NCI-H146 (cell line): ENCODE results near the gene SPDYA.
"Not testable (repeated sequence)": the region's sequence is repeated elsewhere in the genome, so short reads cannot be mapped to it uniquely, and the experiment has no call there.

Experiments
- DNase-seq: peaks from one replicate; lab custom pipeline; 2025; lab: John Stamatoyannopoulos, UW

The SPDYA gene

DNA sequence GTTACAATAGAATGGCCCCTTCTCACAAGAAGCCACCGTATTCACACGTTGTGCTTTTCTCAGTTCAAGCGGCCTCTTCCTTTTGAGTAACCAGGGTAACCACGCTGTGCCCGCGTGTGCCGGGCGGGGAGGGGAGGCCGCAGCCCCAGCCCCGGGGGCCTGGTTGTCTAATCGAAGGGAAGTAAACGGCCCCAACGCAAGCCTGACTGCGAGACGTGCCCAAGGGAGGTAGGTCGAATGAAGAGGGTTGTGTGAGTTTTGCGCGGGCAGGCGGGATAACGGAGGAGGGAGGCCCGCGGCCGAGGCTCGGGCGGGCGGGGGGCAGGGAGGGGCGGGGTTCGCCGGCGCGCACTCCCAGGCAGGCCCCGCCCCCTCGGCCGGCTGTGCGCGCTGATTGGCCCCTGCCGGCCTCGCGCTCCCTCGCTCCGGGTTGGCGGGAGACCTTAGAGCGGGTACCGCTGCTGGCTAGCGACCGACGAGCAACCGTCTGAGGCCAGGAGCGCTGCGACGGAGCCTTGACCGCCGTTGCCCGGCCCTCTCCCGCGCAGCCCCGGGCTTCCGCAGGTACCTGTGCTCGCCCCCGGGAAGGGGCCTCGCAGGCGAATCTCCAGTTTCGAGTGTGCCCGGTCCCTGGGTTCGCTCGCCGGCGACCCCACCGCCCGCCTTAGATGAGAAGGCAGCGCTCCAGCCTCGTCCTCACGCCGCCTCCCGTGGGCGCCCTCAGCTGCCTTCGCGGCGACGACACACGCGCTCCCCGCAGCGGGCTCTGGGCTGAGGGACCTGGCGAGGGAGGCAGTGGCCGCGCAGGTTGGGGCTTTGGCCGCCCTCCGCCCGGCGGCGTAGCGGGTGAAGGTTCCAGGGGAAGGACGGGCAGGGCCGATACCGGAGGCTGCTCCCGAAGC lies at the start of gene SPDYA:
SPDYA (plus strand) TSS at position 451 of the 902 bp plus-strand sequence. CDS start 5,181 bp downstream, outside the sequence.
- peak; percentile 75 for DNase-seq

DNA sequence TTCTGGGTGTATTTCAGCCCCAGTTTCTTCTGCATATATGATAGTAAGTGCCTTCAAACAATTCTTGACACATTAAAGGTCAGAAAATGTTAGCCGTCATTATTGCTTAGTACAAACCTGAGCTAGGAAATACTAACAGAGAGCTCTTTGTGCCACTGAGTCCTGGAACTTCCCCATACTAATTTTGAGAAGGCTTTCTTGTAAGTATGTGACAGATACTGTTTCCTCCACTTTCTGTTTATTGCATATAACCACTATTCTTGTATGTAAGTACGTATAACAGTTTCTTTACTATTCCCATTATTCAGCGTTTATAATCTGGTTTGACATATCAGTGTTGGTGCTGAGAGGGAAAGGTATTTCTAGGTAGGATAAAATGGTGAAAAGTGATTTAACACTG lies 49.2 kb upstream of the SPDYA start:
- DNase-seq = no peak

DNA sequence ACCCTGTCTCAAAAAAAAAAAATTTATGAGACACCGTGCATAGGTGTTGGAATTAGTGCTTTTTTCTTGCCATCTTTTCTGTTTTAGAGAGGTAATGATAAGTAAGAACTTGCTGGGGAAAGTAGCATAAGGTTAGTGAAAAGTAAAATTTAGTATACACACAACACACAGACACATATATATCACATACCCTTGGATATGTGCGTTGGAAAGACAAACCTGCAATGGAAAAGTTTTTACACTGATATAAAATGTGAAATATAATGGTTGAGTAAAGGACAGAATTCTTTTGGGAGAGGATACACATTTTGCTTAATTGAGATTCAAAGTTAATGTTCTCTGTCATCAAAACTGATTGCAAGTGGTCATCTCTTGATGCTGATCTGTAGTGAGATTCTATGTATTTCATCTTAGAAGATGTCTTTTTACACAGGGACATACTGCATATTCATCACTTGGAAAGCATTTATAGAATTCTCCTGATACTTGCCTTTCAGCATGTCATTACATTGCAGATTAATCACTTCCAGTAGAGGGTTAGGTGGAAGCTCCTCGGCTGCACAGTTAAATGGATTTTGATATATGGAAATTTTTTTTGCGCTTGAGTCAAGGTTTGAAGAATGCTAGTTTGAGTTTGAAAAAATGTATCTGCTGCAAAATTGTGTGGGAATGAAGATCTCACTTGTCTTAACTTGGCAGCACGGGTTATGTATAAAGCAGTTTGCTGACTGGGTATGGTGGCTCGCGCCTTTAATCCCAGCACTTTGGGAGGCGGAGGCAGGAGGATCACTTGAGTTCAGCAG lies 45.5 kb upstream of the SPDYA start:
- no peak for DNase-seq

DNA sequence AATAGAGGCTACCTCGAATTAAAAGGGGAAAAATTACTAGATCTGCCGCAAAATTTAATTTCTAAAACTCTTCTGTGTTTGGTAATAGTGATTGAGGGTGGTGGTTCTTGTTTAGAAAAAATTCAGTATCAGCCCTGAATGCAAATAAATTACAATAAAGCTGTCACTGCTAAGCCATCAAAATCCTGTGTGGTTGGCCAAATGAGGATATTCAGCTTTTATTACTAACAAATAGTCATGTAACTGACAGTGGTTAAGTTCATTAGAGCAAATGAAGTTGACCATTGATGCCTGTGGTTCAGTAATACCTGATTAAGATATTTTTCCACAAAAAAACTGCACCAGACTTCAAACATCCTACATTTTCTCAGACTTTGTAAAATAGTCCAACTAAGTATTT lies 44.6 kb upstream of the SPDYA start:
- DNase-seq = no peak

DNA sequence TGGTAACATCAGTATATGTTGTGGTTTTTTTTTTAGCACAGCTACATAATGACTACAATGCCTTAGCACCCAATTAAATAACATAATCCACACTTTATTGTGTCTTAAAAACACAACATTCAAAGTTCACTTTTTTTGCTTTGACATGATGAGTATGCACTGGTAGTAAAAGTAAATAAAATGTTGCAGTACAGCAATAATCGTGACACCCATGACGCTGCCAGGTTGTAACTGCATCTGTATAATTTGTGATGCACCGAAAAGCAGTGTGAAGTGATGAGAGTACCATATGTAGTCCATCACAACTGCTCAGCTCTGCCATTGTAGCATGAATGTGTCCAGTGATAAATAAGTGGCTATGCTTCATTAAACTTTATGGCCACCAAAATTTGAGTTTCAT lies 43.3 kb upstream of the SPDYA start:
- no peak for DNase-seq

DNA sequence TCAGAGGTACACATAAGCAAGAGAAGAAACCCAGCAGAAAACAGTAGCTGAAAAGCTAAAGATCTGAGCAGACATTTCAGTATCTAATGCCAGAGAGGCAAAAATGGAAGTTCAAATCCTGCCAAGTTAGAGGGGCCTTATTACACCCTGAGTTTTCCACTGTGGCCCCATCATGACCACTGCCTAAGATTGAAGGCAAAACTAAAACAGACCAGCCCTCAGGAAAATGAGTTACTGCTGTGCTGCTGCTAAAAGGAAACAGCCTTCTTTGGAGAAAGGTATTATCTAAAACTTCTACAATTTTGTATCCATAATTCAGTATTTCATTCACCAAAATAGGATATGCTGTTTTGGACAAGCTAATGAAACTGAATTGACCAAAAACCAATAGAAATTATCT lies 42.2 kb upstream of the SPDYA start:
- DNase-seq = no peak

DNA sequence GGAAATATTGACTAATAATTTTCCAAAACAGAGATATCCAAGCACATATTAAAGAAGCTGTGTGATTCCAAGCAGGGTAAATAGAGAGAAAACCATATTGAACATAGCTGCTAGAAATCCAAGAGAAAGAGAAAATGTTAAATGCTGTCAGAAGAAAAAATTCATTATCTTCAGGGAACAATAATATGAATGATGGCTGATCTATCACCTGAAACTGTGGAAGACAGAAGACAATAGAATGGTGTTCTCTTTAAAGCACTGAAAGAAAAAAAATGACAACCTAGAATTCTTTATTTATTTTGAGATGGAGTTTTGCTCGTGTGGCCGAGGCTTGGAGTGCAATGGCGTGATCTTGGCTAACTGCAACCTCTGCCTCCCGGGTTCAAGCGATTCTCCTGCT lies 41.7 kb upstream of the SPDYA start:
- no peak for DNase-seq

DNA sequence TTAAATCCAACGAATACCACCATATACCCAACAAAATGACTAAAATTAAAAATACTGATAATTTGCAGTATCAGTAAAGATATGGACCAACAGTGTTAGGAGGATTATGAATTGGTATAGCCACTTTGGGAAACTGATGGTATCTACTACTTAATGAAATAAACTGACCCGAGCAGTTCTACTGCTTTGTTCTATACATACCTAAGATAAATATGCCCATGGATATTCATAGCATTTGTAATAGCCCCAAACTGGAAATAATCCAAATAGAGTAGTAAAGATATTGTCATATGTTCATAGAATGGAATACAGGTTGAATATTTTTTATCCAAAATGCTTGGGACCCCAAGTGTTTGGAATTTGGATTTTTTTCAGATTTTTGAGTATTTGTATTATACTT lies 38.3 kb upstream of the SPDYA start:
- DNase-seq = no peak

DNA sequence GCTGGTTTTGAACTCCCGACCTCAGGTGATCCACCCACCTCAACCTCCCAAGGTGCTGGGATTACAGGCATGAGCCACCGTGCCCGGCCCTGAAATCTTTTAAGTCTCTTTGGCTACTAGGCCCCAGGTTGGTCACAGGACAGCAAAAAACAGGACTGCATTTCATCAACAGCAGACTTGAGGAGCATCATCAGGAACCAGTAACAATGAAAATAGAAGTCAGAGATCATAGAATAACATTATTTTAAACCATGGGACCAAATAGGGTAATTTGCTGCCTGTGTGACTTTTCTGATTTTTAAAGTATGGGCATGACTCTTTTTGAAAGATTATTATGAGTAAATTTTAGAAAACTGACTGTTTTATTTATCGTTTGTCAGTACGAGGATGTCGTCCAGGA lies 34.2 kb upstream of the SPDYA start:
- no peak for DNase-seq

DNA sequence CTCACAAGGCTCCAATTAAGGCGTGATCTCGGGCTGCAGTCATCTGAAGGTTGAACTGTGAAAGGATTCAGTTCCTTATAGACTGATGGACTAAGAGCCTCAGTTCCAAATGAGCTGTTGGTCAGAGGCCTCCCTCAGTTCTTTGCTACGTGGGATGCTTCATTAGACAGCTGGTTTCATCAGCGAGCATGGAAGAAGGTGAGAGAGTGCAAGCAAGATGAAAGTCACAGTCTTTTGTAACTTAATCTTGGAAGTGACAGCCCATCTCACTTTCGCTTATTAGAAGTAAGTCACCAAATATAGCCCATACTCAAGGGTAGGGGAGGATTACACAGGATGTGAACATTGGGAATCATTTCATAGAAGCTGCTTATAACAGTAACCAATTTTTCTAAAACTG lies 32.2 kb upstream of the SPDYA start:
- DNase-seq = no peak

DNA sequence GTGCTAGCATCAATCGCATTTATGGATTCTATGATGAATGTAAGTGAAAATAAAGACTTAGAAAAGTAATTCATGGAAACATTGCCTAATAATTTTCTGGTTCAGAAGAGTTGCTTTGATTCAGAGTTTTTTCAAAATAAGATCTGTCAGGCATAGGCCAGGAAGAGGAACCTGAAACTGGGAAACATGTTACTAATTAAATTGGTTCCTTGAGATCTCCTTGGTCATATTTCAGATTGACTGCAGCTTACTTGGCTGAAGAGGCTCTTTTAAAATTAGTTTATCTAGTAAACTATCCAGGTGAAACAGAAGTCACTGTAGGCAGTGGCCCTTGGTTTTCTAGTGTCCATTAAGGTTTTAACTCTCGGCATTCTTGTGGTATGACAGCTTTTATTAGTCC lies 31.6 kb upstream of the SPDYA start:
- DNase-seq = no peak

DNA sequence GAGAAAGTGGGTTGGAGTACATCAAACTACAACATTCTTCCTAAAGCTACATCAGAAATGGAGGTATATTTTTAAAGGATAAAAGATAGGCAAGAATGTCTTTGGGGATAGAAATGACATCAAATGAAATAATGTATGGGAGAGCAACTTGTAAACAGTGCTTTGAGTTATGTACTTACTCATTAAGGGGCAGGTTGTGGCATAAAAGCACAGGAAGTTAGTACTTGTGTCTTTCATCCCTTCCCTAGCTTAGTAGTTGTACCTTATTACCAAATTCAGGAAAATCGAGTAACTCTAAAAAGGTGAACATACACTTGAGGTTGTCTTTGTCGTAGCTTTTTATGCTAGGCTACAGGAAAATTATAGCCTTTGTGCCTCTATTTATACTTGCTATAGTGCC lies 30.1 kb upstream of the SPDYA start:
- DNase-seq = no peak

DNA sequence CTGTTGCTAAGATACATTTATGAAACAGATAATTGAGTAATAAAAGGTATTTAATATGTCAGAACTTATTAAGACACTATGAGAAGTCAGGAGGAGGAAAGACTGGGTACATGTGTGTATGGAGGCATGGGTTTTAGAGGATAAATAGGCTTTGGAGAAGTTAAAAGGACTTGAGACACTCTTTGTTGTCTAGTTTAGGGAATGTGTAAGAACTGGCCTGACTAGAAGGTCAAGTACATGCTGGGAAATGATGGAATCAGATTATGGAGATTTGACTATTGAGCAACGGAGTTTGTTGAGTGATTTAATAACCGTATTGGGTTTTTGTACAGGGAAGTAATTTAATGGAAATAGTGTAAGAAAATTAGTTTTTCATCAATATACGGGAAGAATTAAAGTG lies 28.2 kb upstream of the SPDYA start:
- no peak for DNase-seq

DNA sequence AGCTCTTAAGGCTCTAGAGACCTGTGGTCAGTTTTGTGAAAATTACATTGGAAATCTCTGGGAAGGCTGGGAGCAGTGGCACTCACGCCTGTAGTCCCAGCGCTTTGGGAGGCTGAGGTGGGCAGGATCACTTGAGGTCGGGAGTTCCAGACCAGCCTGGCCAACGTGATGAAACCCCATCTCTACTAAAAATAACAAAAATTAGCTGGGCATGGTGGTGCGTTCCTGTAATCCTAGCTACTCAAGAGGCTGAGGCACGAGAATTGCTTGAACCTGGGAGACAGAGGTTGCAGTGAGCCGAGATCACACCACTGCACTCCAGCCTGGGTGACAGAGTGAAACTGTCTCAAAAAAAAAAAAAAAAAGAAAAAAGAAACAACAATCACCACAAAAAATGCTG lies 26.1 kb upstream of the SPDYA start:
- not testable (repeated sequence) for DNase-seq

DNA sequence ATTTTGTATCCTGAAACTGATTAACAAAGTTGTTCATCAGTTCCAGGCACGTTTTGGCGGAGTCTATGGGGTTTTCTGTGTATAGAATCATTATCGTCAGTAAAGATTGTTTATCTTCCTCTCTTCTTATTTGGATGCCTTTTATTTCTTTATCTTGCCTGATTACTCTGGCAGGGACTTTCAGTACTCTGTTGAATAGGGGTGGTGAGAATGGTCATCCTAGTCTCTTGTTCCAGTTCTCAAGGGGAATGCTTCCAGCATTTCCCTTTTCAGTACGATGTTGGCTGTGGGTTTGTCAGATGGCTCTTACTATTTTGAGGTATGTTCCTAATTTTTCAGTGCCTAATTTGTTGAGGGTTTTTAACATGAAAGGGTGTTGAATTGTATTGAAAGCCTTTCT lies 14.0 kb upstream of the SPDYA start:
- DNase-seq = no peak

DNA sequence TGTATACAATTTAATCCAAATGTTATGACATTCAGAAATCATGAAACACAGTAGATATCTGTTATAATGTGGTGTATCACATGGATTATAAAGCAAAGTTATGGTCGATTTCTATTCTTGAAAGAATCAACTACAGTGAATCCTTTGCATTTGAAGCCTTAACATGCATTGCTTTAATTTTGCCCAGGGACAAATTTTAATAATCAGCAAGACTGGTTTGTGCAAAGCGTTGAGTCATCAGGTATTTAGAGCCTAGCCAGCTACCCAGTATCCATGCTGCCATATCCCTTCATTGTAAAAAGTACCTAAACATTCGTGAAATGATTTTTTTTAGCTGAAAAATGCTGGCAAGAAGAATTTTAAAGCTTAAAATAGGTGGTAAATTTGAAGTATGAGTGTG lies 8.9 kb upstream of the SPDYA start:
- no peak for DNase-seq

DNA sequence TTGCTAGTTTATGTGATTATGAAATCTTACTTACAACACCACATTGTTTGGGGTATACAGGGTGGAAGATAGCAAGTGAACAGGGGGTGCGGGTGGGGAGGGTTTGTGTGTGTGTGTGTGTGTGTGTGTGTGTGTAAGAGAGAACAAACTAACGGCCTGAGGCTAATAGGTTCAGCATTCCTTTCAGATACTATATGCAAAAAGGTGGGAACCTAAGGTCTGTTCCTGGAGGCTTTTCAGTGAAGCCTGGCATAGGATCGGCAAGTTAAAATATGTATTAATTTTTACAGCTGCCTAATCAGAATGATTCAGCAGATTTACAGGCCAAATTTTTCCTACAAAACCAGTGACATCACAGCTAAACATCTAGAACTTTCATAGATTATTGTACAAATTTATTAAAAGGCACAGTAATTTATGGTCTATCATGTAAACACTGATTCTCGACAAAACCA lies 7.6 kb upstream of the SPDYA start:
- DNase-seq = no peak

DNA sequence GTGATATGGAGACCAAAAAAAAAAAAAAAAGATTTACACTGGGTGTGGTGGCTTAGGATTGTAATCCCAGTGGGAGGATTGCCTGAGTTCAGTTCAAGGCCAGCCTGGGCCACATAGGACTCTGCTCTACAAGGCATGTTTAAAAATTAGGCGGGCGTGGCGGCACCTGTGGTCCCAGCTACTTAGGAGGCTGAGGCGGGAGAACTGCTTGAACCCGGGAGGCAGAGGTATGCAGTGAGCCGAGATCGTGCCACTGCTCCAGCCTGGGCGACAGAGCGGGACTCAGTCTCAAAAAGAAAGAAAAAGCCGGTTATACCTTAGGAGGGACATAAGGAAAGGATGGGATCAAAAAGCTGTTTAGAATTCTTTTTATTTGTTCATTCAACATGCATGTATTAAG lies 707 bp upstream of the SPDYA start:
- no peak for DNase-seq

DNA sequence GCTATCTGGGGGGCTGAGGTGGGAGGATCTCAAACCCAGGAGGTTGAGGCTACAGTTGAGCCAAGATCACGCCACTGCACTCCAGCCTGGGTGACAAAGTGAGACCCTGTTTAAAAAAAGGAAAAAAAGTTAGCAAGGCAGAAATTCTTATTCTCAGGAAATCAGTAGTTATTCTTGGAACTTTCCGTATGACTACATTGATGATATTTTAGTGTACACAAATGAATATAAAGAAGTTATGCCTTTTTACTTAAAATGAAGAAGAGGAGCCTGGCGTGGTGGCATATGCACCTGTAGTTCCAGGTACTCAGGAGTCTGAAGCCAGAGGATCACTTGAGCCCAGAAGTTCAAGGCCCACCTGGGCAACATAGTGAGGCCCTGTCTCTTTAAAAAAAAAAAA lies 7.4 kb downstream of the SPDYA start:
- no peak for DNase-seq

DNA sequence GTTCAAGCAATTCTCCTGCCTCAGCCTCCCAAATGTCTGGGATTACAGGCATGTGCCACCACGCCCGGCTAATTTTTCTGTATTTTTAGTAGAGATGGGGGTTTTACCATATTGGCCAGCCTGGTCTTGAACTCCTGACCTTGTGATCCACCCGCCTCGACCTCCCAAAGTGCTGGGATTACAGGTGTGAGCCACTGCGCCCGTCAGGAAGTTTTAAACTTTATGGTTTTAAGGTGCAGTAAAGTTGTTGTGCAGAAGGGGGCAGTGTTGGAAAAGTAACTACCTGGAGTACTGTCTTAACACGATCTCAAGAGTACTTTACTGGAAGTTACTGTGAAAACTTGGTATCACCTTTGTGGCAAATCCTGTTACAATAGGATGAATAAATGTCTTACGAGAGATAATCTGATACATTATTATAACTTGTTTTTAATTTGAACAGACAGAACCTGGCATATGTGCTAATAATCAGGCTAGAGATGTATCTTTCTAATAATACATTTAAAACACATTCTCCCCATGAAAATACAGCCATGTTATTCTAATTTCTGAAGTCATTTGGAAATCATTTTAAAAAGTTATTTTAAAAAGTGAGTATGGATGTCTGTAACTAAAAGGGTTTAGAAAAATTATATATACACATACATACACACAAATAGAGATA lies 10.8 kb downstream of the SPDYA start:
- peak; percentile 32 for DNase-seq

DNA sequence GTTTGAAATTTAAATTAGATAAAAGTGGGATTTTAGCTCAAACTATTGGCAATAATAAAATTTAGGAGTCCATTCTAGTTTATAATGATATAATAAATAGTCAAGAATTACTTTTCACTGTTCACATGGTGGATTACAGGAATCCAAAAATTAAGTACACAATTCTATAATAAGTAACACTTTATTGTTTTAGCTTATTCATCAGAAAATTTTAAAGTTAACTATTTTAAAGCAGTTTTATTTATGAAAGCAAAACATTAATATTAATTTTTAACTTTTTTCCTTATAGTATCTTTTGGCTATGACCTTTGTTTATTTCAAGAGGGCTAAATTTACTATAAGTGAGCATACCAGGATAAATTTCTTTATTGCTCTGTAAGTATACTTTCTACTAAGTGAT lies 11.4 kb downstream of the SPDYA start:
- no peak for DNase-seq

DNA sequence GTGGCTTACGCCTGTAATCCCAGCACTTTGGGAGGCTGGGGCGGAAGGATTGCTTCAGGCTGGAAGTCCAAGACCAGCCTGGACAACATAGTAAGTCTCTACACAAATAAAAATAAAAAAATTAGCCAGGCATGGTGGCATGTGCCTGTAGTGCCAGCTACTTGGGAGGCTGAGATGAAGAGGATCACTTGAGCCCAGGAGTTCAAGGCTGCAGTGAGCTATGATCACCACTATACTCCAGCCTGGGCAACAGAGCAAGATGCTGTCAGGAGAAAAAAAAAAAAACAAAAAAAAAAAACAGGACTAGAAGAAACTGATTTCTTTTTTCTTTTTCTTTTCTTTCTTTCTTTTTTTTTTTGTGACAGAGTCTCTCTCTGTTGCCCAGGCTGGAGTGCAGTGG lies 13.6 kb downstream of the SPDYA start:
- no peak for DNase-seq

DNA sequence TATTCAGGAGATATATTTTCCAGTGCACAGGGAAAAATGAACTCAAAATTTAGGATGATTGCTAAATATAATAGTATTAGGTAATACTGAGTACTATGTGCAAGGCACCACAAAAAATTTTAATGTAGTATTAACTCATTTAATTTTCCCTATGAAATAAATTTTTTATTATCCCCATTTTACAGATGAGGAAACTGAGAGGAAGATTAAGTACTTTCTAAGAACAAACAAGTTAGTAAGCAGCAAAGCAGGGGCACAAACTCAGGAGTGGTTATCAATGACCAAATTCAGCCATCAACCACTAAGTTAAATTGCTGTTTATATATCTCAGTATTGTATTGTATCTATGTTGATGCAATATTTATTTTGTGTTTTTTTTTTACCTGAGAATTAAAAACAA lies 14.2 kb downstream of the SPDYA start:
- no peak for DNase-seq
